HG03439 (cell line): ENCODE results near the gene COL21A1.

ENCODE experiments used
- ATAC-seq: cut with Tn5 transposase; IDR thresholded peaks from one replicate; pipeline ENCODE4 v1.9.1; 2021; ENCODE audit warnings: mild to moderate bottlenecking, moderate library complexity; ENCODE audit not compliant: unreplicated experiment

The COL21A1 gene

DNA sequence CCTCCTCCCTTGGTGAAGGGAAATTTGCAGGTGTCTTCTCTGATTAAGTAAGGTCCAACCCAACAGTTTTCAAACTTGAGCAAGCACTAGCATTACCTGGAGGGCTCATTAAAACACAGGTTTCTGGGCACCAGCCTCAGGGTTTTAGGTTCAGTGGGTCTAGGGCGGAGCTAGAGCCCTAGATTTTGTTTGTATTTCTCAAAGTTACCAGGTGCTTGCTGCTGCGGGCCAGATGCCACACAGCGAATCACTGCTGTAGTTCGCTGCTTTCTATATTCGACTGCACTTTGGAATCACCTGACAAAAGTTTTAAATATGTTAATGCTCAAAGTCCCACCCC is 869 bp downstream of the COL21A1 start:
- no peak for ATAC-seq

DNA sequence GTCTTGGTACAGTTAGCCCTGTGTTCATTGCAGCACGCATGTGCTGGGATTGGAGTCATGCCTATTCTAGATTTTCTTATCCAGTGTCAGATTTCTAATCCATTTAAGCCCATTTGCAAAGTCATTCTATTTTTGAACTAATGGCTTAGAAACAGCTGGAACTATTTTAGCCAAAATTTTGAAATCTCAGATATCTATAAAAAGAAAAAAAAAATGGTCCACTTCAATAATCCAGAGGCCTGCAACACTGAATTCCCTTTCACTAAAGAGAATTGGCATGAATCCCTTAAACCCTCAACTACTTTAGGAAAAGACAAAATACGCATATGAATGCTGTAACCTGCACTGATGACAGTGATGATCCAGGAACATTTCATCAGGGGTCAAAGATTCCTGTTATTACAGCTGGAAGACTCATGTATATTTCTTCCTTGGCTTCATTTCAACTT is 1.5 kb downstream of the COL21A1 start:
- ATAC-seq, result no peak

DNA sequence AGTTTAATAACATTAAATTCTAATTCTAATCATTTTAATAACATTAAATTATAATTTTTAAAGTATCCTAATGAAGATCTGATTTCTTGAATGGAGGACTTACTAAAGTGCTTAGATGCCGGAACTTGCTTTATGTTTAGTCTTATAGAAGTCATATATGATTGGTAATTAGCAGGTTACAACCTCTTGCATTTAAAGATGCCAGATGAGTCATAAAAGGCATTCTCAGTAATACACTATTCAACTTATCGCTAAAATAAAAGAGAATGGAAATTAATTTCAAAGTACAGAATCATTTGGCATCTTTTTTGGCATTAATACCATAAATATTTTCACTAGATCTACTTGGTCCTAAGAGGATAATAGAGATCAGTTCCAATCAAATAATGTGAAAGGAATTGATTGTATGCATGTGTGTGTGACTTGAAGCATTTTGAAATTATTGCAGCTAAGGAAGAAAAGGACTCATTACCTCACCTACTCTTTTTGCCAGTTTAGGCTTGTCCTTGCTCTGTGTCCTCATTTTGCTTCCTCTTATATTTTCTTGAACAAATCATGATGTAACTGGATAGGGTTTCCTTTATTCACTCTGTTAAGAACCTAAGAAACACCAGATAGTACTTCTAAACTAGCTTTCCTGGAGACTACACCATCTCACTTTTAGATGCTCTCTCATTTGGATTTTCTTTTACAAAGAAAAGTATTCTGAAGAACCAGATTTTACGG is 2.7 kb downstream of the COL21A1 start:
- no peak for ATAC-seq

DNA sequence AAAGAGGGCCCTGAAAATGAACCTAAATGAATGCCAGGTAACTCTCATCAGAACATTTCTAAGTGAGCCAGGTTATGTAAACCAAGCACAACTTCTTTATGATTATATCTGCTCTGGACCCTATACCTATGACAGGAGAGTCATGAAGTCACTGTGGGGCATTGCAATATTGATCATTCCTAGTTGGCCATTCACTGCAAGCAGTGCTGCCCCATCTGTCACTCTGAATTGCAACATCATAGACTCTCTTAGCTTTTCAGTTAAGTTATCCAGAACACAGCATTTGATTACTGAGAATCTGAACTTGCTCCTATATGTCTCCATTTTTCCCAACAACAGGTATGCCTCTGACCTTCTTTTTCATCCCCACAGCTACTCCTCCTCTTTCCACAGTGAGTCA is 3.3 kb downstream of the COL21A1 start:
- no peak for ATAC-seq

DNA sequence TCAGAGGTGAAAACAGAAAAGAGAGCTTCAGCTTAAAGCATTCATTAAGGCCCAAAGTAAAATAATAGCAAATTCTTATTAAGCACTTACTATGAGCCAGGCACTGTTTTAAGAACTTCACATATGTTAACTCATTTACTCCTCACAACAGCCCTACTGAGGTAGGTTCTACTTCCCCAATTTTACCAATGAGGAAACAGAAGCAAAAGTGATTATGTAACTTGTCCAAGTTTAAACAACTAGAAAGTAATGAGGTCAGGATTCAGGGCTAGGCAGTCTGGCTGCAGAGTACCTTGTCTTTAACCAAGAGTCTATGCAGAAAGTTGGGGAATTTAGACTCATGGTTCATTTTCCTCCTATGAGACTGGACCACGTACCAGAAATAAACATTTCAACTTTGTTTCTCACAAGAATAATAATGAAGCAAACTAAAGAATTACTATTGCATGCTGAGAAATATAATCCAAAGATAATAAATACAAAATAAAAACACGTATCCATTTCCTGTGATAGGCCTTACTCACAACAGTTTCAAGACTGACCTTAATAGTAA is 3.8 kb downstream of the COL21A1 start:
- no peak for ATAC-seq

DNA sequence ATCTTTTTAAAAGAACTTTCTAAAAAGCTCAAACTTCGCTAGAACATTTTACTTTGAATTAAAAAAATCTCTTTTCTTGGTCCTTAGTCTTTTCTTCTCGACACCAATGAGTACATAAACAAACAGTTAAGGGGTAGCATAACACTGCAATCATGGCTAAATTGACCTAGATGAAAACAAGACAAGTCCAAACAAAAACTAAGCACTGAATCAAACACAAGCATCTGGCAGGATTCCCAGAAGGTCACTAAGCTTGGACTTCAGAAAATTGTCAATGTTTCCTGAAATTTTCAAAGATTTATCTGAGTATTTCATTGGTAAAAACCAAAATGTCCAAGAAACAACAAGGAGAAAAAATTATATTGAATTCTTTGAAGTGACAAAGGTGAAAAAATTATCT is 5.0 kb downstream of the COL21A1 start:
- ATAC-seq, result no peak

DNA sequence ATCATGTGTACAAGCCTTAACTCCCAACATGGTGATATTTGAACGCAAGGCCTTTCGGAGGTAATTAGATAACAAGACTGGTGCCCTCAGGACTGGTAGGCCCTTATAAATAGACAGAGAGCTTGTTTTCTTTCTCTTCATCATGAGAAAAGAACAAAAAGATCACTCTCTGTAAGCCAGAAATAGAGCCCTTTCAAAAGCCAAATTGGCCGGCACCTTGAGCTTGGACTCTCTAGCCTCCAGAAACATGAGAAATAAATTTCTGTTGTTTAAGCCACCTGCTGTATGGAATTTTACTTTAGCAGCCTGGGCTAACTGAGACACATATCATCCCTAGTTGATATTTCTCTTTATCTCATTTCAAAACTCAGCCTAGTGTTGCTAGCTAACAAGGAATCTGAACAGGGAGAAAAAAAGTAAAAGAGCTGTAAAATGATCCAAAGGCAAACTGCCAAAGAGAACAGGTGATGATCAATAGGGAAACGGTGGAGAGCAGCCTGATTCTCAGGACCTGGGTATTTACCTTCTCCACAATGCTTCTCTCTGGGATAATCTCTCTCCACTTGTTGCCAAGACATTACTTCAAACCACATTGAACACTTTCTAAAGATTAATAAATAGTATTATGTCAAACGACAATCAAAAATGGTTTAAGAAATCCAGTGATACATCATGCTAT is 6.1 kb downstream of the COL21A1 start:
- ATAC-seq, result no peak

DNA sequence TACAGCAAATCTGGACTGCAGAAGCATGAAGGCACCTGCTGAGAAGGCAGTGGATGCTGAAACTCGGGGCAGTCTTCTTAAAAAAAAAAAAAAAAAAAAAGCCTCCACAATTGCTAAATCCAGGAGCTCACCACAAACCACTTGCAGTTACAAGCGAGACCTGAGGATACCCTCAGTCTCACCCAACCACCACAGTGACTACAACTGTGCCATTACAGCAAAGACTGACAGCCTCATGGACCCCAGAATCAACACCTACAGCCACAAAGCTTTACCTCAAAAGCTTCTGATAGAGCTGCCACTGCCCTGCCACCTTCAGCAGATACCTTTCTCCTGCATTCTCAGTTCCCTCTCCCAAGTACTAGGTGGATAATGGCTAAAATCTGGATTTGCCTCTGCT is 9.0 kb downstream of the COL21A1 start:
- ATAC-seq, result no peak

DNA sequence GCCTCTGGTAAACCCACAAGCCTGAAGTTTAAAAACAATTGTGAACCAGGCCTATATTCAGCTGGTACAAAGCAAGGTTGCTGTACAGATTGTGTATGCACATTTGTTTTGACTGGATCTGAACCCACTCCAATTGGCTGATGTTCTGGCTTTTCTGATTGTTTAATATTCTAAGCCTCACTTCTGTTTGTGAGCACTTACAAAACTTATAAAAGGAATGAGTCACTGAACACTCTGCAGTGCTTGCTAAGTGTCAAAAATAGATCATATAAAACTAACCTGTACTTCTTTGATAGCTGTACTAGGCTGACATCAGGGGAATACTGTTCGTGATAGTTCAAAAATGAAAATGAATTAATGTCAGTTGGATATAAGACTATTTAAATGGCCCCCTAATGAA is 12.1 kb downstream of the COL21A1 start:
- no peak for ATAC-seq

DNA sequence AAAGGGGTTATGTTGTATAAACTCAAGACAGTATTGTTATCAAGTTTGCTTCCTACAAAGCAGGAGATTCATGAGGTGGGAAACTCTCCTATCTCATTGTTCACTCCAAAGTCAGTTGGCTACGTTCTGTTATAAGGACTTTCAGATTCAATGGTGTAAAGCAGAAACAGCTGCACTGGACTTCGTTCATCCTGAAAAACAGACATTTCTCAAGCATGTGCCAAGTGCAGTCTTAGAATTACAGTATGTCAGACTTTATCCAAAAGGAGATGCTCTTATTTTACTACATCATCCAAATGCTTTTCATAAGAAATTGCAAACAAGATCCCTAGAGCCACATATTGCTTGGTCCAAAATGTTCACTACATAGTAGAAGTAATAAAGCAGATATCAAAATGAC is 14.9 kb downstream of the COL21A1 start:
- no peak for ATAC-seq

DNA sequence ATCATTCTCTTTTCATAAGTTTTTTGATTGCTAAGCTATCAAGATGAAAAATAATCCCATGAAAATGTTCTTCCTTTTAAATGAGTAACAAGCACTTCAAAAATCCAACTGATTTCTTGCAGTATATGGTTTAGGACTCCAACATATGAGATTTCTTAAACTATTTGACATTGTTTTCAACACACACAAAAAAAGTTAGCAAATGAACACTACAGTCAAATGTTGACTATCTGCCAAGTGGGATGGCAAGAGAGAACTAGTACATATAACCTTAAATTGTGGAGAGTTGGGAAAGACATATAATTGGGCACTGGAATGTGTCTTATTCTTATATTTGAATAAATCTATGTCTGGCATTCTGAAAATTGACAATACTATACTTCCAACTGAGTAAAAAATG is 15.6 kb downstream of the COL21A1 start:
- no peak for ATAC-seq

DNA sequence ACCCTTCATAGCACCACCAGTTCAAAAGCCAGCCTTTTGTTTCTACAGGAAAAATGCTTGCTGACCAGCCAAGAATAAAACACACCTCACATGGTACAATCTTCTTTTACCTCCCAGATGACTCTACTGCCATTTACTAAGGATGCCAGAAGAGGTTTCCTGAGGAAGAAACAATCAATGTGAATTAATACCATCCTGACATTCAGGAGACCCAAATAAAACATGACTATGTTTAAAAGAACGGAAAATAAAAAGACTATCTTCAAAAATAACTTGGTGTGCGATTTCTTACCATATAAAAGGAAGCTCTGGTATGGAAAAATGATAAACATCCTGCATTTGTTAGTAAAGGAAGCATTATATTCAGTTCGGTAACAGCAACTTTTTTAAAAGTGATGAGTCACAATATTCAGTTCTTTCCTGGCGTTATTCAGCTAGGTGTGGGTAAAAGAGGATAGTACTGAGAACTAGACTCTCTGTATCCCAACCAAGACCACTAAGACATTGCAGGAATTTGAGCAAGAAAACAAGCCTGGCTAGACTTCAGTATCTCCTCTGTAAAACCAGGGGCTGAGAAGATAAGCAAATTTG is 16.3 kb downstream of the COL21A1 start:
- no peak for ATAC-seq

DNA sequence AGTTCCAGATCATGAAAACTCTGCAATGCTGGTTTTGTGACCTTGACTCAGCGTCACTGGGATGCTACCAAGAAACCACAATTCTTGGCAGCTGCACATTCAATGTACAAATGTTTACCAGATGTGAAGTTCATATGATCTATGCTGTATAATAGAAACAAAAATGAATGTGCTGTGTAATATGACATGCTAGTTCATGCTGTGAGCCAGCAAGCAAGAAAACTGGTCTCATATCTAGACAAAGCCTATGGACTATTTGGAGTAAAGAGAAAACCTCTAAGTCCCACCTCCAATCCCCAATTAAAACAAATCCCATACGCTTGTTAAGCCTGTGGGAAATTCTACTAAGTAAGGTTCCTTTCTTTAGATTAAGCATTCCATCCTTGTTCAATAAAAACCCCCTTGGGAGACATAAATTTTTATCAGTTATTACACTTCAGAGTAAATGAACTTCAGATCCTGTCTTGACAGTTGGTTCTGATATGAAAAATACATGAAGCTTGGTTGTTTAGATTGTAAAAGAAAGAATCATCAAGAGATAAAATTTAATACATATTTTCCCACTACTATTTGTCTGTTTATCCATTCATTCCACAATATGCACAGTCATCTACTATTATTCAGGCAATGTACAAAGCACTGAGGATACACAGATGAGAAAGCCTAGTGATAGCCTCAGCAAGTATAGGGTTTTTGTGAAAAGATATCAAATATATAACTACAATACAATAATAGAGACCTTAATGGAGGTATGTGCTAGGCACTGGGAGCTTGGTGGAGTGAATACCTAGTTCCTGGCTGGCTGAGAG is 20.1 kb downstream of the COL21A1 start:
- ATAC-seq, result no peak

DNA sequence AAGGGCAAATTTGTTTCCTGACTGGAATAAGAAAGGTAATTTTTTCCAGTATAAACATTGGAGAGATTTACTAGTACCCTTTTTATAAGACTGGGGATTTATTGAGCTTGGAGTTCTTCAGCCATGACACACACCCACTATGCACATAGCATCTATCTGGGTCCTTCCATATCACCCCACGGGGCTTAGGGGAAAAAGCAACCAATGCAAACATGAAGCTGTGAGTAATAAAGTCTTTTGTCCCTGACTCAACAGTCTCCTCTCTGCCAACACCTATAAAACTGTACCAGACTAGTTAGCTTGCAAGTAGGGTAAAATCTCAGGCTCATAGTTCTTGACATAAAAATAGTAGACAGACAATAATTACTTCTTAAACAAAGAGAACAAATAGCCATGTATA is 23.4 kb downstream of the COL21A1 start:
- no peak for ATAC-seq

DNA sequence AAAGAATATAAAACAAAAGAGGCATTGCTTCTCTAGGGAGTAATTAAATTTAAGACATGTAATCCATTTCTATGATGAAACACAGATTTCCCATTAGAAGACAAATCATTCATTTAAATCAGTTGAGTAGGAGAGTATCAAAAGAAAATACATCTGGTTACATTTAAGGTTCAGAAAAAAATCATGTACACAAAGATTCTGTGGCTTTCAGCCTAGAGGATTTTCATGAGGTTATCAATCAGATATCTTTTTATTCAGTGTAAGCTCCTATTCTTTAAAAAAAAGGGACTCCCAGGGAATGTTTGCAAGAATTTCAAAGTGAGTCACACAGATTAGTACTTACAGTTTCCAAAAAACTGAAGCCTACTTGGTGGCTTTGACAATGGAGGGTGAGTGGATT is 24.9 kb downstream of the COL21A1 start:
- no peak for ATAC-seq

DNA sequence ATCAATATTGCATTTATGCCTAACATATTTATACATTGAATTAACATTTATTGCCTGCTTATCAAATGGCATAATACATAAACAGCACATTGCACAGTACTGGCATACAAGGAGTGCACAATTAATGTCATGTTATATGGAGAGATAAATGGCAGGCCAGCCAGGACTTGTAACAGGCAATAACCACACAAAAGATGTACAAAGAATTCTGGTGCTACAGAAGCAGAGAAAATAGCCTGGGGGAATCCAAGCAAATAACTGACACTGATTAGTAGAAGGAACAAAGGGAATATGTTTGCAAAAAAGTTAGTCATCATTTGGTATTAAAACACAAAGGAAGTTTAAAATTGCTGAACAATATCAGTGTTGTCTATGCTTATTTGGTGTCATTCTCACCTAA is 27.3 kb downstream of the COL21A1 start:
- ATAC-seq, result no peak

DNA sequence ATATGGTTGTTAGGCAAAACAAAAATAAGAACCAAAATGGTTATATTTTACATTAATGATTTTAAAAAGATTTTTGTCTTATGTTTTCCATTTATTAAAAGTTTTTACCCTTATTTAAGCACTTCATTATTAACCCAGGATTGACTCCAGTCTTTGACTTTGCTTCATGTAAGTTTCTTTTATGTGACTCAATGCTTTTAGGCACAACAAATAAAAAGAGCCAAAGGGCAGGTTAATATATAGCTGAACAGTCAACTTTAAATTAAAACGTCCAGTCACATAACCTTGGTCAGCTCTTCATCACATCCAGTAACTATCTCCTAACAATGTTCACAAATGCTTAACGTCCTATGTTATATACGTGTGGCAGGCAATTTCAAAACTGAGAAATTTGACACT is 32.7 kb downstream of the COL21A1 start:
- ATAC-seq, result no peak

DNA sequence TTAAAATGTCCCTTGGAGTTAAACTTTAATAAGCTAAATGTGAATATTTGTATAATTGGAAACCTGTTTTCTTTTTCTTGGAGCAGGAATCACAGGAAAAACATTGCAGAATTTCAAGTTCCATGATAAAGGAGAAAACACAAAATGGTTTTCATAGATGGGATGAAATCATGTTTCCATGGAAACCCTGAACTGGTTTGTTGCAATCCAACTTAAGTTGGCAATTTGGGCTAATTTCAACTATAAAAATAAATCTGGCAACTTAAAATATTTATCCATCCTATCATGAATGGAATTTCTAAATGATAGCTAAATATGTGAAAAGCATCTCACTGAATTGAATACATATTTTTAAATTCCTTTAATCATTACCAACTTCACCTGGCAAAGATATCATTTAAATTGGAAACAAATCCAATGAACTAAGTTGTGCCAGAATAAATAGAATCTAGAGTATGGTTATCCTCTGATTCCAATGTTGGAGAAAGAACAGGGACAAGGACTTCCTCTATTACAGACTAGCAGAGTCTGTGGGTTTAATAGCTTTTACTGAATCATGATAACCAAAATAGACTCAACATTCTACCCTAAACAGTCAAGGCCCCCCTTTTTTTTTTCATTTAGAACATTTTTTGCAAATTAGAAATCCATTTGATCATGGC is 33.2 kb downstream of the COL21A1 start:
- ATAC-seq, result no peak

DNA sequence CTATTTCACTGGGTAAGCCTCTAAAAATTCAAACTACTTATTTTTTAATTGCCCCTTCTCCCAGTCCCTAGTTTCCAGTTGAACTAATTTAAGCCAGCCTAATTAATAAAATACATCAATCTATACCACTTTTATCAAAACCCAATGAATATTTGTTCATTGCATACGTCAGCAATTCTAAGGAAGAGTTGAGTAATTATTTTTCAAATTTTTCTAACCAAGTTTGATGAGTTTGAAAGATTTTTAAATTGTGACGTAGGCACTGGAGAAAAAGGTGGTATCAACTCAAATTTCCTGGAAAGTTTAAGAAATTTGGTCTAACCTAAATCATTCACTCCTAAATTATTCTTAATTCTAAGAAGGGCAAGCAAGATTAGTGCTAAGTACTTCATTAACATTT is 35.7 kb downstream of the COL21A1 start:
- no peak for ATAC-seq

DNA sequence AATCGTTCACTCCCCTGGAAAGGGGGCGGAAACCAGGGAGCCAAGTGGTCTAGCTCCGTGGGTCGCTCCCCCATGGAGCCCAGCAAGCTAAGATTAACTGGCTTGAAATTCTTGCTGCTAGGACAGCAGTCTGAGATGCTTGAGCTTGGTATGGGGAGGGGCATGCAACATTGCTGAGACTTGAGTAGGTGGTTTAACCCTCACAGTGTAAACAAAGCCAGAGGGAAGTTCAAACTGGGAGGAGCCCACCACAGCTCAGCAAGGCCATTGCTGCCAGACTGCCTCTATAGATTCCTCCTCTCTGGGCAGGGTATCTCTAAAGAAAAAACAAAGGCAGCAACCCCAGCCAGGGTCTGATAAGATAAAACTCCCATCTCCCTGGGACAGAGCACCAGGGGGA is 43.2 kb downstream of the COL21A1 start:
- no peak for ATAC-seq

DNA sequence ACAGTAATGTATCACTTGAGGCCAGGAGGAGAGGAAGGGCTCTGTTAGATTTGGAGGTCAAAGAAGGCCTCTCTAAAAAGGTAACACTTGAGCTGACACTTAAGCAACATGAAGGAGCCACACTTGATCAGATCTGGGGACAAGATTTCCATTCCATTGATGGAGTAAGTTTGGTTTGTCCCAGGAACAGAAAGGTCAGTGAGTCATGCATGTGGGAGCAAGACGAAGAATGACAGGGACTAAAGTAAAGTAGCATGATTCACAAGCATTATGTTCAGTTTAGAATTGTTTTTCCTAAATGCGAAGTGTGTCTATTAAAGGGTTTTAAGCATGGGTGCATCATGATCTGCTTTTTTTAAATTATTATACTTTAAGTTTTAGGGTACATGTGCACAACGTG is 47.4 kb downstream of the COL21A1 start:
- no peak for ATAC-seq
